ENCODE results near the gene CPLX1.

CPLX1 gene

GRCh38 chr4:854356-854755 lies 28.4 kb upstream of the CPLX1 start:
- no peak for DNase-seq

DNA sequence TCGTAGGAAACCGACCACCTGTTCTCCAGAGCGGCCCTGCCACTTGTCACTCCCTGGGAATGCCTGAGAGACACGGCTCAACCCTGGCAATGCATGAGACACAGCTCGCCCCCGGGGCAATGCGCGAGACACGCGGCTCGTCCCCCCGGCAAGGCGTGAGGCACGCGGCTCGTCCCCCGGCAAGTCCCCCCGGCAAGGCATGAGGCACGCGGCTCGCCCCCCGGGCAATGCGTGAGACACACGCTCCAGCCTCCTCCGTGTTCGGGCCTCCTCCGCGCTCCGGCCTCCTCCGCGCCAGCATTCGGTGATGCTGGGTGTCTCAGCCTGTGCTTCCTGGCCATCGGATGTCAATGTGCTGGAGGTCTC lies 27.5 kb upstream of the CPLX1 start:
- no peak for DNase-seq

- no peak for DNase-seq
Observed at GRCh38 chr4:851701-852430, 25.9 kb upstream of the CPLX1 start.

DNA sequence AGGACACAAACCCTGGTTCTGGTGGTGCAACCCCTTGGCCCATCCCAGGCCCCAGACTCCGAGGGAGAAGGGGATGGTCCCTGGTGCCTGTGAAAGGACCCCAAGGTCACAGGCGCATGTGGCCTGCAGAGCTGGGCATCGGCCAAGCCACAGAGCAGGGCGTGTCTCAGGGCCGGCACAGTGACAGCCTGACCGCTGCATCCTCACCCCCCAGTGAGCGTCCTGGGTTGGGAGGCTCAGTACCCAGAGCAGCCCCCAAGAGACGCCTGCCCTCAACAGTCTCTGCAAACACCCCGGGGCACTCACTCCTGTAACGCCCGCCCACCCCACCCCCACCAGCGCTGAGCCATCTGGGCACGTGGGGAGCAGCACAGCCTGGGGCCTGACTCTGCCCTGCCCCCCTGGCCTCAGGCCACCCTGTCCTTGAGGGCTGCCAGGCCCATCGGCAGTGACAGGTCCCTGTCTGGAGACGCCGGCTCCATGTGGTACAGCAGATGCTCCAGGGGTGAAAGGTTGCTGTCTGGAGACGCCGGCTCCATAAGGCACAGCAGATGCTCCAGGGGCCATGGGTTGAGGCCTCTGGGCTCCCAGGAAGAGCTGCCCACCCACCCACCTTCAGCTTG lies 24.5 kb upstream of the CPLX1 start:
- no peak for DNase-seq

DNA sequence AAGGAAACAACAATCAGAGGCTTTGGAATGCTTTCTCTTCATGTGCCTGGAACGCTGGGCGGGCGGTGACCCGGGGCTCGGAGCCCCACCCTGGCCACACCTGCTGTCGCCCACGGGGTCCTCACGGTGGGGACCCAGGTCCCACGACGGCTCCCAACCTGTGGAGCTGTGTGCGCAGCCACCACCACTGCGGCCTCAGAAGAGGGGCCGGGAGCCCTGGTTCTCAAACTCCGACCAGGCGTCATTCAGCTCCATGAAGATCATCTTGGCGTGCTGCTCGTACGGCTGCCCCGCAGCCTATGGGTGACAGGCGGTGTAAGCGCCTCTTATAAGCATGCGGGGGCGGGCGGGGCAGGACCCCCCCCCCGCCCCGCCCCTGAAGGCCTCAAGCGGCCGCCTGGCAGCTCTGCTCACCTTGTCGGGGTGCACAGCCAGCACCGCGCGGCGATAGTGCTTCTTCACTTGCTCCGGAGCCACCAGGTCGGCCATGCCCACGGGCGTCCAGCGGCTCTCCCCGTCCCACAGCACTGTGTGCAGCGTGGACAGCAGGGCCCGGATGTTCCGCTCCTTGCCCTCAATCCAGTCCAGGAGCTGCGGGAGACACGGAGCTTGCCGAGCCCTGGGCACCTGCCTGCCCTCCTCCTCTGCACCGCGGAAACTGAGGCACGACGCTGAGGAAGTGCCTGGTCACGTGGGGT lies 23.7 kb upstream of the CPLX1 start:
- DNase-seq = no peak

GRCh38 chr4:848803-849477 lies 23.0 kb upstream of the CPLX1 start:
- DNase-seq = no peak

DNA sequence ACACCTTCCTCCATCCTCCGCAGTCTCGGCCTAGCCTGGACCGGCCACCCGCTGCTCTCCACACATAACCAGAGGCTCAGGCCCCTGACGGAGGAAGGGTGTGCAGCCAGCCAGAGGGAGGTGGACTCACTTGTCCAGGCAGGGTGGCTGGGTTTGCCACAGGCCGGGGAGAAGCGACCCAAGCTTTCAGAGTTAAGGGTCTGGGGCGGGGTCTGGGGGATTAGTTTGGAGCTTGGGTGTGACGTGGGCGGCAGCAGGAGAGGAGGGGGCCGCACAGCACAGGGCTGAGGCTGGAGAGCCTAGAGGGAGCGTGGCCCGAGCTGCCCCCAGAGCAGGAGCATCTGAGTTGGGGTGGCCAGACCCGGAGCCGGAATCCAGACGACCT lies 22.4 kb upstream of the CPLX1 start:
- DNase-seq = no peak

GRCh38 chr4:845836-846251 lies 19.9 kb upstream of the CPLX1 start:
- no peak for DNase-seq

DNA sequence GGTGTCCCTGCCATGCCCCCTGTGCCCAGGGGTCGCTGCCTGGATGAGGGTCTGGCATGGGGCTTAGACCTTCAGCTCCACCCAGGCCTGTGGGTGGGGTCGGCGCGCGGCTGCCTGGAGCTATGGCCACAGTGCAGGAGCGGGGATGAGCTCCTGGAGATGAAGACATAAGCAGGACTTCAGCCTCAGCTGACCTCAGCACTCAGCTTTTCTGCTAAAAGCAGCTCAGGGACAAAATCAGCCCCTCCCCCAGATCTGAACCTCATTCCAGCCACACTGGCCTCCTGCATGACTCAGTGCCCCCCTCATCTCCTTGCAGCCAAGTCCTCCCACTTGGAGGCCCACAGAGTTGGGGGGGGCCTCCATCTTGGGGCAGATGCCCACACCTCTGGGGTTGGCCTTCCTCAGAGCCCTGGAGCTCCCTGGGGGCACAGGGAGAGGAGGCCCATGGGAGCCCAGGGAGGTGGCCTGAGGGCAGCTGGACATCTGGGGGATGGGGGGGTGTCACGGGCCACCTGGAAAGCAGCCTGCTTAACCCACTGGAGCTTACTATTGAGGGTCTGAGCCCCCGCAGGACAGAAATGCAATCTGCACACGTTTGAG lies 19.4 kb upstream of the CPLX1 start:
- DNase-seq = no peak

DNA sequence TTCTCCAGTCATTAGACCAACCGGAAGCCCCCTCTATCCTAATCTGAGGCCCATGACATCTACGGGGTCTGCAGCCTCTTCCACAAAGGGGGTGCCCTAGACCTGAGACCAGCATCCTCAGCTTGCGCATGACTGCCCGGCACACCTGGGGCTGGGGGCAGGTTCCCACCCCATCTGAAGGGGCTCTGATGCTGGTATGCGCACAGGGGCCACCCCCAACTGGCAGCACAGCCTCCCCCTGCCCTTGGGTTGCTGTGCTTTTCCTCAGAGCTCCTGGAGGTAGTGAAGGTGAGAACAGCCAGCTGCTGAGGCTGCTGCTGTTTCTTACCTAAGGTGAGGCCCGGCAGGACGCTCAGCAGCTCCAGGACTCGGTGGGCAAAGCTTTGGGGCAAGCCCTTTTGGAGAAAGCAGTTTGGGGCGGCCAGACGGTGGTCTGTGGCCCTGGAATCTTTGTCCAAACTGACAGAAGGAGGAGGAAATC lies 18.9 kb upstream of the CPLX1 start:
- DNase-seq = no peak

DNA sequence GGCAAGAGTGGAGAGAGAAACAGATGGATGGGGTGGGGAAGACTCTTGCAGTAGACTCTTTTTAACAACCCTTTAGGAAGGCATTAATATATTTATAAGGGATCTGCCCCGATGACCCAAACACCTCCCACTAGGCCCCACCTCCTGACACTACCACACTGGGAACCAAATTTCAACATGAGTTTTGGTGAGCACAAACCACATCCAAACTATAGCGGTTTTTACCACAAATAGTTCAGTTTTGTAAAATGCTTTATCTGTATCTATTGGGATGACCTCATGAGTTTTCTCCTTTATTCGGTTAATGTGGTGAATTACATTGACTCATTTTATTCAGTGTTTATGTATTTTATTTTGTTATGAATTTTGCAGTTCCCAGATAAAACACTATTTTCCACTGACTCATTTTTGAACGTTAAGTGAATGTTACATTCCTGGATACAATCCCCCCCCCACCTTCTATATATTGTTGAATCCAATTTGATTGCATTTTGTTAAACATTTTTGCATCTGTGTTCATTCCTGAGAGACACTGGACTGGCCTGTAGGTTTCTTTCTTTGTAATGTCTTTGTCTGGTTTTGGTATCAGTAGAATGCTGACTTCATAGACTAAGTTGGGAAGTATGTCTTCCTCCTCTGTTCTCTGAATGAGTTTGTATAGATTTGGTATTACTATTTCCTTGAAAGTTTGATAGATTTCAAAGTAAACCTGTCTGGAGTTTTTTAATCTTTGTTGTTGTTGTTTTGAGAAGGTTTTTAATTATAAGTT lies 13.9 kb upstream of the CPLX1 start:
- no peak for DNase-seq

DNA sequence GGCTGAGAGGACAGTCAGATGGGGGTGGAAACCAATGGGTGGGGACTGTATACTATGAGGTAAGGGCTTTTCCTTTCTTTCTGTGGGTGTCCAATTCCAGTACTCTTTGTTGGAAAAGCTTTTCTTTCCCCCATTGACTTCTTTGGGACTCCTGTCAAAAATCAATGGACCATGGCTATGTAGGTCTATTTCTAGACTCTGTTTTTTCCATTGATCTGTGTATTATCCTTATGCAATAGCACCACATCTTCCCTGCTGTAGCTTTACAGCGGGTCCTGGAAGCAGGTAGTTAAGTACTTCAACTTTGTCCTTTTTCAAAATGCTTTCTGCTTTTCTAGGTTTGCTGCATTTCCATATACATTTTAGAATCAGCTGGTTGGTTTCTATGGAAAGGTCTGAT lies 11.8 kb upstream of the CPLX1 start:
- no peak for DNase-seq

- DNase-seq = peak; percentile 30
Observed at GRCh38 chr4:836750-837301, 10.9 kb upstream of the CPLX1 start.

DNA sequence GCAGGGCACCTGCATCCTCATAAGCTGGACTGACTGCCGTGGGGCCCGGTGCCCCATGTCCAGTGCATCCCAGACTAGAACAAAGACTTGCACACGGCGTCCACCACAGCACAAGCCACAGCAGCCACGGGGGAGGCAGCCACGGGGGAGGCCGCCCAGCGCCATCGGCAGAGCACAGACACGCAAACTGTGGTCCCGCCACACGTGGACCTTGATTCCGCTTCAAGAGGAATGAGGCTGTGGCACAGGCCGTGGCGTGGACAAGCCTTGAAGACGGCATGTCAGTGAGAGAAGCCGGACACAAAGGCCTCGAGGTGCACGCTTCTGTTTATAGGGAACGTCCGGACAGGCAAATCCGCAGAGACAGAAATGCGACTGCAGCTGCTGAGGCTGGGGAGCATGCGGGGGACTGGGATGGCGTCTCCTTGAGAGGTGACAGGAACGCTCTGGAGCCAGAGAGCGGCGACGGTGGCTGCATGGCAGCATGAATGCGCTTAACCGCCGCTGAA lies 10.1 kb upstream of the CPLX1 start:
- DNase-seq = peak; percentile 20

GRCh38 chr4:835148-836002 lies 9.4 kb upstream of the CPLX1 start:
- DNase-seq = peak; percentile 42

GRCh38 chr4:834368-835147 lies 8.6 kb upstream of the CPLX1 start:
- DNase-seq = peak; percentile 24

DNA sequence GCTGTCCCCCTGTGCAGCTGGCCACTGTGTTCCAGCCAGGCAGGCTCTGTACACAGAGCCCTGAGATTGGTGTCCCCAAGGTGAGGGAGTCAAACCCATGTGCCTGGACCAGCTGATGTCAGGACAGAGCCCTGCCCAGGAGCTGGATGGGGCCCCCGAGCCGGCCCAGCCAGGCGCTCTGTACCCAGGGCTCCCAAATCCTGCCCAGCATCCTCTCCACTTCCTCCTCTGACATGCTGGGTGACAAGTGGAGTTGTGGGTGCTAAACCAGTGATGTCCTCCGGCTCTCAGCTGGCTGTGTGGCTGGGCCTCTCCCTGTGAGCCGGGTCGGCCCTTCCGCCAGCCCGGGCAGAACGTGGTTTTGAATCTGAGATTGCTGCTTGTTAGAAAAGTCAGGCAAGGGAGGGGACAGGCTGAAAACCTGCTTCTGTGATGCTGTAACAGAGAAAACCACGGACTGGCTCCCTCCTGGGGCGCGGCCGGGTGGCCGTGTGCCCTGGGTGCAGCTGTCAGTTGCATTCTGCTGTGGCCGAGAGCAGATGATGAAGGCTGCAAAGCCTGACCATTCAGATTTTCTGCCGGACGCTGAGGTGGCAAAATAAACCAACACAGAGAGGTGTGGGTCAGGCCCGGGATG lies 7.9 kb upstream of the CPLX1 start:
- no peak for DNase-seq

DNA sequence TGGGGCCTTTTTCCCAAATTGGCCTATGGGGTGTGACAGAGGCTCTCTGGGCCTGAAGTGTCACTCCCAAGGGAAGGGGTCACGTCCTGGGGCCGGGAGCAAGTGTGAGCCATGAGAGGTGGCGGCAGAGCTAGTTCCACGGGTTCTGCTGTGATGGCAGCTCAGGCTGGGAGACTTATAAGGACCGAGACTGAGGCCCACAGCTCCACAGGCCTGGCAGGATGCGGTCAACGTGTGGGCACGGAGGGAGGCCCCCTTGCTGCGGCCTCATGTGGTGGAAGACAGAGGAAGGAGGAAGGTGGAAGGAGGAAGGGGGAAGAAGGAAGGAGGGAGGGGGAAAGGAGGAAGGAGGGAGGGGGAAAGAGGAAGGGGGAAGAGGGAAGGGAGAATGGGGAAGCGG lies 7.2 kb upstream of the CPLX1 start:
- no peak for DNase-seq

DNA sequence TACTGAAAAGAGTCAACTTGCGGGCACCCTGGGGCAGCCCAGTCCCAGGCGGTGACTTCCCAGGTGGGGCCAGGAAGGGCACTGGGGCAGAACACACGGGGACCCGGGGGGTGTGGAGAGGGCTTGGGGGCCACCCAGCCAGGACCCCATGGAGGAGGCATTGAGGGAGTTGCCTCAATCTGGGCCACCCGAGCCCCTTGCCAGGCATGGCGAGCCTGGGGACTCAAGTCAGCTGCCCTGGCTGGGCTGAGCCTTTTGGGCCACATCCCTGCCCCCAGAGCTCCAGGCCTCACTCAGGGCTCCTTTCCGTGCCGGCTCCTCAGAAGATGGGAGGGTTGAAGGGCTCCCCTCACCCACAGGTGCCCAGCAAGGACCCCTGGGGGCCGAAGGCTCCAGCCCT lies 6.6 kb upstream of the CPLX1 start:
- peak; percentile 17 for DNase-seq
